Left kidney (tissue), 2 donors: ENCODE results near the gene CDK11B. TPM values are rescaled to one million over a fixed set of nuclear protein-coding genes. Genes with fewer than 3 reads are reported as not detected.

Source experiments
- DNase-seq: peaks from one replicate; pipeline ENCODE4 v3.0.0-alpha.2; 2013
- polyA plus RNA-seq: library from polyadenylated mRNA; unstranded; fragments of 120-200 nt; gene quantifications from one replicate; pipeline ENCODE4 v1.2.1, GENCODE V29; 2013; ENCODE audit not compliant: insufficient read length

CDK11B gene
- polyA plus RNA-seq, 1 donor: 44.5 TPM

- DNase-seq: peak; percentile 94
Observed at GRCh38 chr1:1615256-1616044, 43.4 kb downstream of the CDK11B start, which contains the start of gene MIB2. Gene MIB2, plus strand, starts transcription at chr1:1615500. Its CDS starts 7,953 bp downstream, at chr1:1623453.

GRCh38 chr1:1614954-1615255 lies 43.9 kb downstream of the CDK11B start:
- no peak for DNase-seq

GRCh38 chr1:1614204-1614953 lies 44.4 kb downstream of the CDK11B start:
- no peak for DNase-seq

GRCh38 chr1:1613509-1614082 lies 45.2 kb downstream of the CDK11B start:
- no peak for DNase-seq

GRCh38 chr1:1612104-1612400 lies 46.8 kb downstream of the CDK11B start:
- DNase-seq: no peak

DNA sequence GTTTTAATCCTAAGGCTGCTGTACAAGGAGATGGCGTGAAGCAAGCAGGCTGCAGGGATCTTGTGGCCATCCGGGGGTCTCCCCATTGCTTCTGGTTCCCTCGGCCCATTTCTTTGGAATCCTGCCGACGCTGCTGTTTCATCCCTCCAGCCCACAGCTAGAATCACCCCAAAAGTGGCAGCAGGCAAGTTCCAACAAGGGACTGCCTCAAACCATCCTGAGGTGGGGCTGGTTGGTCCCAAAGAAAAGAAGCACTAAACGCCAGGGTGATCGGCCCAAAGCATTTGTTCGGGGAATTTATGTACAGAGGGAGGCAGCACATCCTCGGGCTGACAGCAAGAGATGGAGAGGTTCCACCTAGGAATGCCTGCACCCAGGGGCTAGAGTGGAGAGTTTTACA lies 48.0 kb downstream of the CDK11B start:
- DNase-seq: no peak

DNA sequence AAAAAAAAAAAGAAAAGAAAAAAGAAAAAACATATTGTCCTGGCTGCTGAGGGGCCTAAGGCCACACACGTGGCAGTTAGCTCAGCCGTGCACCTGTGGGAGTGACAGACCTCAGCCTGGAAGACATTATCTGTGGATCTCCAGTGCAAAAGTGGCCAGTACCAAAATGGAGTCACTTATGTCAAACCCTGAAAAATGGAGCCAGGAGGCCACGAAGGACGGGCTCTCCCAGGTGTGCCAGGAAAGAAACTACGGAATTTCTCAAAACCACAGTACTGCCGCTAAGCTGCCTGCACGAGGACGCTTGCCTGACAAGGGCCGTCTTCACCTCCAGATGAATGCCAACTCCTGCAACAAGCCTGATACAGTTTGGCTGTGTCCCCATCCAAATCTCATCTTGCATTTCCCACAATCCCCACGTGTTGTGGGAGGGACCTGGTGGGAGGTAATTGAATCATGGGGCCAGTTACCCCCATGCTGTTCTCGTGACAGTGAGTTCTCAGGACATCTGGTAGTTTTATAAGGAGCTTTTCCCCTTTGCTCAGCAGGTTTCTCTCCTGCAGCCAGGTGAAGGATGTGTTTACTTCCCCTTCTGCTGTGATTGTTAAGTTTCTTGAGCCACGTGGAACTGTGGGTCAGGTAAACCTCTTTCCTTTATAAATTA lies 48.9 kb downstream of the CDK11B start:
- DNase-seq: no peak

- DNase-seq: no peak
Observed at GRCh38 chr1:1606232-1606631, 52.6 kb downstream of the CDK11B start.

DNA sequence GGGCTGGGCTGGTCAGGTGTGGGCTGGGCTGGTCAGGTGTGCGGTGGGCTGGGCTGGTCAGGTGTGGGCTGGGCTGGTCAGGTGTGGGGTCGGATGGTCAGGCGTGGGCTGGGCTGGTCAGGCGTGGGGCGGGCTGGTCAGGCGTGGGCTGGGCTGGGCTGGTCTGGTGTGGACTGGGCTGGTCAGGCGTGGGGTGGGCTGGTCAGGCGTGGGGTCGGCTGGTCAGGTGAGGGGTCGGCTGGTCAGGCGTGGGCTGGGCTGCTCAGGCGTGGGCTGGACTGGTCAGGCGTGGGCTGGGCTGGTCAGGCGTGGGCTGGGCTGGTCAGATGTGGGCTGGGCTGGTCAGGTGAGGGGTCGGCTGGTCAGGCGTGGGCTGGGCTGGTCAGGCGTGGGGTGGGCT lies 53.1 kb downstream of the CDK11B start:
- no peak for DNase-seq

DNA sequence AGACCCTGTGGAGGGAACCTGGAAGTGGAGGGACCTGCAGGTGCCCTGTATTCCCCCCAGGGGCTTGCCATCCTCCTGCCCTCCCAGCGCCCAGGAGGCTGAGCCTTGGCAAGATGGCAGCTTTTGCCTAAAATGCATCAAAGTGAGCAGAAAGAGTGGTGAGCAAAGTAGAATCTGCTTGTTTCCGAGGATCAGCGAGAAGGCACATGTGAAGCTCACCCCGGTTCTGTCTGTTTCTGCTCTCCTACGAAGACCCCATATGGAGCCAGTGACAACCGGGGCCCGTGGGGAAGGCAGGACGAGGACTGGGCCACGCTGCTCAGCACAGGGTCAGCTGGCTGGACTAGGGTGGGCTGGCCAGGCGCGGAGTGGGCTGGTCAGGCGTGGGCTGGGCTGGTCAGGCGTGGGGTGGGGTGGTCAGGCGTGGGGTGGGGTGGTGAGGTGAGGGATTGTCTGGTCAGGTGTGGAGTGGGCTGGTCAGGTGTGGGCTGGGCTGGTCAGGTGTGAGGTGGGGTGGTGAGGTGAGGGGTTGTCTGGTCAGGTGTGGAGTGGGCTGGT lies 53.7 kb downstream of the CDK11B start:
- DNase-seq: no peak

GRCh38 chr1:1604374-1605033 lies 54.3 kb downstream of the CDK11B start:
- no peak for DNase-seq

DNA sequence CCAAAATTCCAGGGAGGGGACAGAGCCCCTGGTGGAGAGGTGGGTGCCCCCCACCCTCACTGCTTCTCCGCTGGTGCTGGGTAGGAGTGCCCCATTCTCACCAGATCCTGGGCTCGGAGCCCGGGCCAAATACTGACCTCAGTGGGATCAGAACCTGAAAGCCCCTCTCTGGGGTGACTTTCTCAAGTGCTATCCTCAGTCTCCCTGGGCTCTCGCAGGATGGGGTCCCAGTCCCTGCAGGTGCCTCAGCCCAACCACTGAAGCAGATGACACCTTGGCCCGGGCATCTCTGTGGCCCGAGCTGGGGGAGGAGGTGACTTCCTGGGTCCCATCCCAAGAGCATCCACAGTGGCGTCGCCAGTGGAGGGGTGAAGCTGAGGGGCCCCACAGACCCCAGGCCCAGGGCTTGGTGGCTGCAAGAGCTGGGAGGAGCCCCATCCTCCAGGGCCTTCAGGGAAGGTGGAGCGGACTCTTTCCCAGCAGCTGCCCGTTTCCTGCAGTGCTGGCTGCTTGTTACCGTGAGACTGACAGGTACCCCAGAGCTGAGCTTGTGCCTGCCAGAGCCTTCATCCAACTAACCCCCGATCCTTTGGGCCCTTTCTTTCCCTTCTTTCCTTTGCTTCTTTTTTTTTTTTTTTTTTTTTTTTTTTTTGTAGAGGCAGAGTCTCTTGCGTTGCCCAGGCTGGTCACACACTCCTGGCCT lies 55.0 kb downstream of the CDK11B start:
- no peak for DNase-seq

- no peak for DNase-seq
Observed at GRCh38 chr1:1602968-1603506, 55.8 kb downstream of the CDK11B start.

- DNase-seq: no peak
Observed at GRCh38 chr1:1602304-1602967, 56.4 kb downstream of the CDK11B start.

- DNase-seq: no peak
Observed at GRCh38 chr1:1601564-1602303, 57.1 kb downstream of the CDK11B start.

GRCh38 chr1:1600861-1601563 lies 57.8 kb downstream of the CDK11B start:
- no peak for DNase-seq

- DNase-seq: no peak
Observed at GRCh38 chr1:1599935-1600860, 58.6 kb downstream of the CDK11B start, which contains the start of gene FNDC10. Gene FNDC10, minus strand, starts transcription at chr1:1600135. Its CDS starts 120 bp downstream, at chr1:1600015.
